ENCODE results near the gene ATP6V0D1.

- no peak for TF ChIP-seq YY1 (IDR thresholded peaks at IDR 0.05; ENCODE audit: insufficient read depth, insufficient read length)
- TF ChIP-seq SUZ12 (IDR thresholded peaks at IDR 0.05; ENCODE audit: extremely low read depth, insufficient read depth, insufficient read length) = no peak
- TF ChIP-seq ZNF274 (IDR thresholded peaks at IDR 0.05; ENCODE audit: low read depth, low read length) = no peak
Observed at GRCh38 chr16:67516296-67517154, 35.6 kb upstream of the ATP6V0D1 start.

Data from NT2/D1 (cell line).